Measurements from ENCODE around the gene ZBTB5.
A peak's percentile ranks its signal among the peaks of the same experiment; 100 is the strongest.

DNA sequence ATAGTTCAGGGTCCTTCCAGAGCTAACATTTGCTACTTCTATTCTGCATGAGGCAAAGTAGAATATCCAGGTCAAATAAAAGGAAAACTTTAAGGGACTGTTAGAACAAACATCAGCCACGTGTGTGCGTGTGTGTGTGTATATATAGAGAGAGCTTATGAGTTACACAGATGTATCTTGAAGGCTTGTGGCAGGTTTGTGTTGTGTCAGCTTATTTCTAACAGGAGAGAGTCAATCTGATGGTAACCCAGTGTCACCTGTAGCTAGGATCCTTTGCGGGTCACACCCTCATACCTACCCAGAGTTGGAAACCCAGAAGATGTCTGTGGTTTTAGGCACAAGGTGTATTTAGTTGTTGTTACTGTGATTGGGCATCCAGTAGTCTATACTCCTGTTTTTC, 33.2 kb upstream of the ZBTB5 start:
- TF ChIP-seq, protein P1, sequence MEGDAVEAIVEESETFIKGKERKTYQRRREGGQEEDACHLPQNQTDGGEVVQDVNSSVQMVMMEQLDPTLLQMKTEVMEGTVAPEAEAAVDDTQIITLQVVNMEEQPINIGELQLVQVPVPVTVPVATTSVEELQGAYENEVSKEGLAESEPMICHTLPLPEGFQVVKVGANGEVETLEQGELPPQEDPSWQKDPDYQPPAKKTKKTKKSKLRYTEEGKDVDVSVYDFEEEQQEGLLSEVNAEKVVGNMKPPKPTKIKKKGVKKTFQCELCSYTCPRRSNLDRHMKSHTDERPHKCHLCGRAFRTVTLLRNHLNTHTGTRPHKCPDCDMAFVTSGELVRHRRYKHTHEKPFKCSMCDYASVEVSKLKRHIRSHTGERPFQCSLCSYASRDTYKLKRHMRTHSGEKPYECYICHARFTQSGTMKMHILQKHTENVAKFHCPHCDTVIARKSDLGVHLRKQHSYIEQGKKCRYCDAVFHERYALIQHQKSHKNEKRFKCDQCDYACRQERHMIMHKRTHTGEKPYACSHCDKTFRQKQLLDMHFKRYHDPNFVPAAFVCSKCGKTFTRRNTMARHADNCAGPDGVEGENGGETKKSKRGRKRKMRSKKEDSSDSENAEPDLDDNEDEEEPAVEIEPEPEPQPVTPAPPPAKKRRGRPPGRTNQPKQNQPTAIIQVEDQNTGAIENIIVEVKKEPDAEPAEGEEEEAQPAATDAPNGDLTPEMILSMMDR (conservative IDR thresholded peaks at IDR 0.05; ENCODE audit: low read depth, low read length), result no peak
- TF ChIP-seq SMC3 (IDR thresholded peaks at IDR 0.05; ENCODE audit: low read depth, low read length) (no peak), CEBPB (IDR thresholded peaks at IDR 0.05; ENCODE audit: low read depth, low read length) (no peak), RAD21 (IDR thresholded peaks at IDR 0.05; ENCODE audit: low read length) (no peak), MAZ (IDR thresholded peaks at IDR 0.05; ENCODE audit: borderline replicate concordance, low read depth, low read length) (no peak), MAFK (IDR thresholded peaks at IDR 0.05; ENCODE audit: low read depth, low read length) (peak; percentile 58), POLR2A (IDR thresholded peaks at IDR 0.05; ENCODE audit: low read depth, low read length) (no peak), MXI1 (IDR thresholded peaks at IDR 0.05; ENCODE audit: borderline replicate concordance, low read depth, low read length) (no peak), RFX5 (IDR thresholded peaks at IDR 0.05; ENCODE audit: low read depth, low read length) (no peak), BHLHE40 (IDR thresholded peaks at IDR 0.05; ENCODE audit: low read depth, low read length) (no peak), NFE2L2 (IDR thresholded peaks at IDR 0.05; ENCODE audit: low read depth, low read length) (no peak)
- TF ChIP-seq, protein P2, sequence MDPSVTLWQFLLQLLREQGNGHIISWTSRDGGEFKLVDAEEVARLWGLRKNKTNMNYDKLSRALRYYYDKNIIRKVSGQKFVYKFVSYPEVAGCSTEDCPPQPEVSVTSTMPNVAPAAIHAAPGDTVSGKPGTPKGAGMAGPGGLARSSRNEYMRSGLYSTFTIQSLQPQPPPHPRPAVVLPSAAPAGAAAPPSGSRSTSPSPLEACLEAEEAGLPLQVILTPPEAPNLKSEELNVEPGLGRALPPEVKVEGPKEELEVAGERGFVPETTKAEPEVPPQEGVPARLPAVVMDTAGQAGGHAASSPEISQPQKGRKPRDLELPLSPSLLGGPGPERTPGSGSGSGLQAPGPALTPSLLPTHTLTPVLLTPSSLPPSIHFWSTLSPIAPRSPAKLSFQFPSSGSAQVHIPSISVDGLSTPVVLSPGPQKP (IDR thresholded peaks at IDR 0.05; ENCODE audit: borderline replicate concordance, low read depth, low read length), result no peak
- TF ChIP-seq, protein P3, sequence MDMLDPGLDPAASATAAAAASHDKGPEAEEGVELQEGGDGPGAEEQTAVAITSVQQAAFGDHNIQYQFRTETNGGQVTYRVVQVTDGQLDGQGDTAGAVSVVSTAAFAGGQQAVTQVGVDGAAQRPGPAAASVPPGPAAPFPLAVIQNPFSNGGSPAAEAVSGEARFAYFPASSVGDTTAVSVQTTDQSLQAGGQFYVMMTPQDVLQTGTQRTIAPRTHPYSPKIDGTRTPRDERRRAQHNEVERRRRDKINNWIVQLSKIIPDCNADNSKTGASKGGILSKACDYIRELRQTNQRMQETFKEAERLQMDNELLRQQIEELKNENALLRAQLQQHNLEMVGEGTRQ (IDR thresholded peaks at IDR 0.05; ENCODE audit: low read depth, low read length), result no peak

Data from IMR-90 (cell line).